C4-2B (cell line): Measurements from ENCODE around the gene RIMS3.
"Not testable (repeated sequence)": the region's sequence is repeated elsewhere in the genome, so short reads cannot be mapped to it uniquely, and the experiment has no call there.

Experiments
- H3K27ac ChIP-seq: fragments of 450-650 bp; 2 replicates; pipeline ENCODE4 v1.5.1; 2017
- CTCF ChIP-seq: fragments of 450-650 bp; conservative IDR thresholded peaks from 2 replicates; pipeline ENCODE4 v1.5.1; 2017; ENCODE audit warnings: mild to moderate bottlenecking
- ZFX ChIP-seq: fragments of 450-650 bp; IDR thresholded peaks from 2 replicates; pipeline ENCODE4 v1.6.1; 2017

Gene RIMS3

GRCh38 chr1:40582116-40582515 is 83.4 kb downstream of the RIMS3 start:
- no peak for TF ChIP-seq ZFX
- no peak for TF ChIP-seq CTCF
- no peak overlapping the region for H3K27ac ChIP-seq

GRCh38 chr1:40575336-40575735 is 90.1 kb downstream of the RIMS3 start:
- TF ChIP-seq CTCF (no peak), ZFX (no peak)

GRCh38 chr1:40574805-40575204 is 90.7 kb downstream of the RIMS3 start:
- not testable (repeated sequence) for H3K27ac ChIP-seq

More at GRCh38 chr1:40575336-40575735, 90.1 kb downstream of the RIMS3 start:
- H3K27ac ChIP-seq = no peak overlapping the region
